Keratinocyte (primary cell): Measurements from ENCODE around the gene SIGLEC7. TPM values are rescaled to one million over a fixed set of nuclear protein-coding genes. Genes with fewer than 3 reads are reported as not detected.

Source experiments
- DNase-seq: peaks from one replicate; pipeline ENCODE4 v3.0.0-alpha.2; 2011; ENCODE audit warnings: low read depth, missing footprints, low spot score
- FAIRE-seq: peaks from 2 replicates; lab custom pipeline; 2011; peaks lifted over from hg19 to GRCh38; lab: Jason Lieb, UNC
- H2AFZ ChIP-seq: 2 replicates; pipeline ENCODE4 v1.6.0; 2012; ENCODE audit warnings: low read length, control low read depth, inconsistent platforms; ENCODE audit not compliant: control insufficient read depth
- H3K27ac ChIP-seq: 2 replicates; pipeline ENCODE4 v1.5.1; 2011; ENCODE audit warnings: low read length; ENCODE audit not compliant: control insufficient read depth, insufficient read depth
- H3K27me3 ChIP-seq: 3 replicates; pipeline ENCODE4 v1.6.0; 2011; ENCODE audit warnings: low read length; ENCODE audit not compliant: control insufficient read depth, insufficient read depth; ENCODE audit errors: extremely low read depth
- H3K36me3 ChIP-seq, 2 experiments: 2 replicates in 1 of 2; 3 replicates in 1 of 2; pipeline ENCODE4 v1.5.1; 2011; ENCODE audit warnings: low read length in 2 of 2, mild to moderate bottlenecking in 1 of 2; ENCODE audit not compliant: control insufficient read depth in 2 of 2, insufficient read depth in 2 of 2; ENCODE audit errors: extremely low read depth in 1 of 2
- H3K4me1 ChIP-seq: 3 replicates; pipeline ENCODE4 v1.5.1; 2011; ENCODE audit warnings: low read length; ENCODE audit not compliant: control insufficient read depth, insufficient read depth; ENCODE audit errors: extremely low read depth
- H3K4me2 ChIP-seq: 3 replicates; pipeline ENCODE4 v1.6.0; 2011; ENCODE audit warnings: low read depth, low read length; ENCODE audit not compliant: control insufficient read depth, insufficient read depth; ENCODE audit errors: extremely low read depth
- H3K4me3 ChIP-seq, 3 experiments: fragments of 200-600 bp in 1 of 3; sonication (generic) in 1 of 3; 2 replicates in 2 of 3; 3 replicates in 1 of 3; pipeline ENCODE4 v1.5.1; 2011 to 2016; ENCODE audit warnings: low read length in 3 of 3, mild to moderate bottlenecking in 3 of 3, control low read depth in 2 of 3, inconsistent platforms in 1 of 3, low read depth in 1 of 3, mixed read lengths in 1 of 3, mixed run types in 1 of 3, moderate library complexity in 1 of 3; ENCODE audit not compliant: control insufficient read depth in 2 of 3, insufficient read depth in 2 of 3; ENCODE audit errors: extremely low read depth in 1 of 3
- H3K79me2 ChIP-seq: 2 replicates; pipeline ENCODE4 v1.6.0; 2012; ENCODE audit warnings: low read length; ENCODE audit not compliant: control insufficient read depth, insufficient read depth
- H3K9ac ChIP-seq: 3 replicates; pipeline ENCODE4 v1.6.0; 2011; ENCODE audit warnings: low read length; ENCODE audit not compliant: control insufficient read depth, insufficient read depth; ENCODE audit errors: extremely low read depth
- H3K9me1 ChIP-seq: 3 replicates; pipeline ENCODE4 v1.6.0; 2011; ENCODE audit warnings: low read length; ENCODE audit not compliant: control insufficient read depth, insufficient read depth; ENCODE audit errors: extremely low read depth
- H3K9me3 ChIP-seq: 2 replicates; pipeline ENCODE4 v1.5.1; 2012; ENCODE audit warnings: low read depth, low read length; ENCODE audit not compliant: control insufficient read depth
- H4K20me1 ChIP-seq: 3 replicates; pipeline ENCODE4 v1.6.0; 2011; ENCODE audit warnings: low read length; ENCODE audit not compliant: control insufficient read depth, insufficient read depth; ENCODE audit errors: extremely low read depth
- EZH2 ChIP-seq: IDR thresholded peaks from one replicate; pipeline ENCODE4 v1.6.1; 2012; ENCODE audit warnings: inconsistent platforms, mild to moderate bottlenecking, low read length, moderate library complexity
- dilution Hi-C: fragments of 300-500 bp; cut with MboI; formaldehyde crosslinking; loops from one replicate; pipeline ENCODE4 v1.7.0; 2020; ENCODE audit warnings: low sequenced_read_pairs; ENCODE audit not compliant: extremely low pct_ligation_motif_present
- polyA plus RNA-seq, 5 experiments: library from polyadenylated mRNA; depleted of rRNA in 3 of 5; stranded (reverse) in 3 of 5; stranded (forward) in 1 of 5; unstranded in 1 of 5; fragments of >200 nt; gene quantifications; 1 replicate in 1 of 5; 2 replicates in 3 of 5; 3 replicates in 1 of 5; pipeline versions ENCODE4 v1.2.1 to v1.2.3, GENCODE V29; 2011 to 2012; ENCODE audit warnings: missing spikeins in 2 of 5, low read depth in 1 of 5, low replicate concordance in 1 of 5
- TF ChIP-seq, protein P1 (sequence below), 3 experiments: IDR thresholded peaks in 1 of 3; conservative IDR thresholded peaks in 1 of 3; optimal IDR thresholded peaks in 1 of 3; 2 replicates in 2 of 3; 3 replicates in 1 of 3; pipeline versions ENCODE3 to v1.5.1; 2011; ENCODE audit warnings: low read length in 3 of 3, mild to moderate bottlenecking in 3 of 3, moderate library complexity in 2 of 3, control low read depth in 1 of 3, inconsistent platforms in 1 of 3; ENCODE audit not compliant: insufficient read depth in 2 of 3; ENCODE audit errors: extremely low read depth in 1 of 3

SIGLEC7 gene
- polyA plus RNA-seq, 1 donor (not counting 4 experiments of a cell fraction or from before 2014, with no cell fraction given), result not detected

DNA sequence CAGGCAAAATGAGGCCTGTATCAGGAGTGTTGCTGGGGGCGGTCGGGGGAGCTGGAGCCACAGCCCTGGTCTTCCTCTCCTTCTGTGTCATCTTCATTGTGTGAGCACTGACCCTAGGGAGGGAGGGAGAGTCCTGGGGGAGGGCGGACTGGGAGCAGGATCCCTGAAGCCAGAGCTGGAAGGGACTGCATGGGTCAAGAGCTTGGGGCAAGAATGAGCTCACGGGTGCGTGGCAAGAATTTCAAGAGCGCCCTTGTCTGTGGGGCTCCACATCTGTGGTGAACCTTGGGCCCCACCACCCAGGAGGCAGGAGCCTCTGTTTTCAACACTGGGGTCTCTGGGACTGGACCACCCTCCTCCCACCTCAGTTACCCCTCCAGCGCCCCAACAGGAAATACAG lies 4.7 kb downstream of the SIGLEC7 start:
- no peak for FAIRE-seq
- no peaks in the 10 kb centered on the region for H3K9me3 ChIP-seq
- no peaks in the 10 kb centered on the region for H3K27me3 ChIP-seq
- H4K20me1 ChIP-seq, result no peaks in the 10 kb centered on the region
- H3K36me3 ChIP-seq, result no peaks in the 10 kb centered on the region
- TF ChIP-seq, protein P1, sequence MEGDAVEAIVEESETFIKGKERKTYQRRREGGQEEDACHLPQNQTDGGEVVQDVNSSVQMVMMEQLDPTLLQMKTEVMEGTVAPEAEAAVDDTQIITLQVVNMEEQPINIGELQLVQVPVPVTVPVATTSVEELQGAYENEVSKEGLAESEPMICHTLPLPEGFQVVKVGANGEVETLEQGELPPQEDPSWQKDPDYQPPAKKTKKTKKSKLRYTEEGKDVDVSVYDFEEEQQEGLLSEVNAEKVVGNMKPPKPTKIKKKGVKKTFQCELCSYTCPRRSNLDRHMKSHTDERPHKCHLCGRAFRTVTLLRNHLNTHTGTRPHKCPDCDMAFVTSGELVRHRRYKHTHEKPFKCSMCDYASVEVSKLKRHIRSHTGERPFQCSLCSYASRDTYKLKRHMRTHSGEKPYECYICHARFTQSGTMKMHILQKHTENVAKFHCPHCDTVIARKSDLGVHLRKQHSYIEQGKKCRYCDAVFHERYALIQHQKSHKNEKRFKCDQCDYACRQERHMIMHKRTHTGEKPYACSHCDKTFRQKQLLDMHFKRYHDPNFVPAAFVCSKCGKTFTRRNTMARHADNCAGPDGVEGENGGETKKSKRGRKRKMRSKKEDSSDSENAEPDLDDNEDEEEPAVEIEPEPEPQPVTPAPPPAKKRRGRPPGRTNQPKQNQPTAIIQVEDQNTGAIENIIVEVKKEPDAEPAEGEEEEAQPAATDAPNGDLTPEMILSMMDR (optimal IDR thresholded peaks at IDR 0.05 in 1 of 3, IDR thresholded peaks at IDR 0.05 in 1 of 3, conservative IDR thresholded peaks at IDR 0.05 in 1 of 3; ENCODE audit: extremely low read depth in 1 of 3, insufficient read depth in 2 of 3, low read length in 3 of 3), result no peak
- TF ChIP-seq EZH2, result no peak
- H3K4me1 ChIP-seq, result no peaks in the 10 kb centered on the region
- no peaks in the 10 kb centered on the region for H3K79me2 ChIP-seq
- H3K4me3 ChIP-seq, result no peak overlapping the region
- H3K4me2 ChIP-seq, result no peak overlapping the region
- H3K9ac ChIP-seq, result no peak overlapping the region
- H2AFZ ChIP-seq, result no peak overlapping the region
- H3K27ac ChIP-seq, result no peak overlapping the region
- no peak for DNase-seq
- dilution Hi-C loops, result no loop called here
- H3K9me1 ChIP-seq, result no peaks in the 10 kb centered on the region

DNA sequence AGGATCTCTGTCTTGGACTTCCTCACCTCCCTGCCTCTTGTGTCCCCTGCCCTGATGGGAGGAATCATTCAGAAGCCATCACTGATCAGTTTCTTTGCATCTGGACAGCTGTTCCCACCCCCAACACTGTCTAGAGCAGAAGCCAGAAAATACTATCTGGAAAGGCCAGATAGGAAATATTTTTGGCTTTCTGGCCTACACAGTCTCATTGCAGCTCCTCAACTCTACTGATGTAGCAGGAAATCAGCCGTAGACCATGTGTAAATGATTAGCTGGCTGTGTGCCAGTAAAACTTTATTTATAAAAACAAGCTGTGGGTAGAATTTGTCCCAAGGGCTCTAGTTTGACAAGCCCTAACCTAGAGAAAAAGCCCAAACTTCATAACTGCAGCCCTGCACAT lies 5.6 kb downstream of the SIGLEC7 start:
- Histone ChIP-seq H4K20me1 (no peaks in the 10 kb centered on the region), H3K4me2 (no peak overlapping the region), H3K4me1 (no peaks in the 10 kb centered on the region), H3K27me3 (no peaks in the 10 kb centered on the region), H3K9ac (no peak overlapping the region), H3K36me3 (no peaks in the 10 kb centered on the region), H3K27ac (no peak overlapping the region), H3K9me3 (no peaks in the 10 kb centered on the region), H3K9me1 (no peaks in the 10 kb centered on the region), H2AFZ (no peak overlapping the region), H3K79me2 (no peaks in the 10 kb centered on the region), H3K4me3 (no peak overlapping the region)
- dilution Hi-C loops, result no loop called here
- DNase-seq (no peak), FAIRE-seq (no peak)
- TF ChIP-seq, protein P1 (optimal IDR thresholded peaks at IDR 0.05 in 1 of 3, IDR thresholded peaks at IDR 0.05 in 1 of 3, conservative IDR thresholded peaks at IDR 0.05 in 1 of 3; ENCODE audit: extremely low read depth in 1 of 3, insufficient read depth in 2 of 3, low read length in 3 of 3), result no peak
- no peak for TF ChIP-seq EZH2
